Left lobe of liver (tissue), 2 donors: ENCODE measurements around the gene TXNRD2. TPM values are rescaled to one million over a fixed set of nuclear protein-coding genes. Genes with fewer than 3 reads are reported as not detected.

Source experiments
- ATAC-seq: fragments of 200-7000 bp; cut with Tn5 transposase; one replicate; pipeline ENCODE4 v1.9.1; 2020; ENCODE audit warnings: mild to moderate bottlenecking, moderate library complexity
- DNase-seq: peaks from one replicate; pipeline ENCODE4 v3.0.0-alpha.2; 2020; ENCODE audit warnings: low spot score
- total RNA-seq: library from RNA; stranded (reverse); gene quantifications from one replicate; pipeline ENCODE4 v1.2.1, GENCODE V29; 2021
- donor health status: DM: no; HTN: no; CAD: no; lungs with moderate emphysema.
- donor health status: DM: no; HTN: yes; CAD: no.

The TXNRD2 gene
- total RNA-seq, 1 donor from 2014 or later: 44.6 TPM

GRCh38 chr22:19967850-19968449 is 26.3 kb upstream of the TXNRD2 start:
- DNase-seq (no peak), ATAC-seq (no peak)

- DNase-seq (no peak), ATAC-seq (no peak)
These were observed 25.5 kb upstream of the TXNRD2 start for GRCh38 chr22:19966908-19967750.

- no peak for ATAC-seq
These were observed 24.4 kb upstream of the TXNRD2 start for GRCh38 chr22:19965771-19966709.

GRCh38 chr22:19964701-19965386 is 23.2 kb upstream of the TXNRD2 start:
- no peak for DNase-seq
- ATAC-seq: no peak

More at GRCh38 chr22:19965771-19966709, 24.4 kb upstream of the TXNRD2 start:
- DNase-seq: no peak

GRCh38 chr22:19963863-19964642 is 22.4 kb upstream of the TXNRD2 start:
- no peak for DNase-seq
- no peak for ATAC-seq

GRCh38 chr22:19962909-19963806 is 21.5 kb upstream of the TXNRD2 start:
- peak; percentile 55 for ATAC-seq

GRCh38 chr22:19962246-19962908 is 20.8 kb upstream of the TXNRD2 start:
- ATAC-seq (peak; percentile 67), DNase-seq (peak; percentile 91)

More at GRCh38 chr22:19962909-19963806, 21.5 kb upstream of the TXNRD2 start:
- DNase-seq: peak; percentile 89

GRCh38 chr22:19961868-19962245 is 20.2 kb upstream of the TXNRD2 start:
- DNase-seq (no peak), ATAC-seq (no peak)

GRCh38 chr22:19961201-19961580 is 19.6 kb upstream of the TXNRD2 start:
- DNase-seq: peak; percentile 94

GRCh38 chr22:19960491-19961200 is 19.0 kb upstream of the TXNRD2 start:
- DNase-seq: no peak
- no peak for ATAC-seq

More at GRCh38 chr22:19961201-19961580, 19.6 kb upstream of the TXNRD2 start:
- ATAC-seq: peak; percentile 56

GRCh38 chr22:19959587-19960490 is 18.2 kb upstream of the TXNRD2 start:
- DNase-seq (no peak), ATAC-seq (peak; percentile 5)

- ATAC-seq: peak; percentile 68
- DNase-seq: peak; percentile 96
These were observed 17.5 kb upstream of the TXNRD2 start for GRCh38 chr22:19959043-19959586.

GRCh38 chr22:19958083-19959042 is 16.7 kb upstream of the TXNRD2 start:
- DNase-seq (no peak), ATAC-seq (no peak)

GRCh38 chr22:19957445-19957844 is 15.8 kb upstream of the TXNRD2 start:
- DNase-seq (no peak), ATAC-seq (no peak)
